ENCODE measurements around the gene RNF144A.

GRCh38 chr2:6990871-6991270, 73.7 kb downstream of the RNF144A start:
- TF ChIP-seq CTCF (IDR thresholded peaks at IDR 0.05; ENCODE audit: low read depth, low read length), result no peak
- TF ChIP-seq POLR2A (IDR thresholded peaks at IDR 0.05; ENCODE audit: extremely low read depth, insufficient read length), result no peak

Measured in NB4 (cell line).